Thoracic aorta (tissue), 2 donors: ENCODE data around the gene SORL1. TPM values are rescaled to one million over a fixed set of nuclear protein-coding genes. Genes with fewer than 3 reads are reported as not detected.

Experiments
- ATAC-seq: fragments of 150-250 bp; one replicate; pipeline ENCODE4 v1.8.0; 2017; ENCODE audit warnings: low read depth; ENCODE audit not compliant: insufficient number of reproducible peaks, low FRiP score
- DNase-seq: peaks from one replicate; pipeline ENCODE4 v3.0.0-alpha.2; 2020; ENCODE audit warnings: low spot score
- H3K27ac ChIP-seq, 2 donors: fragments of 200-600 bp; sonication (generic); 1 replicate in 1 of 2; 2 replicates in 1 of 2; pipeline ENCODE4 v1.5.1; 2016; ENCODE audit warnings: mild to moderate bottlenecking in 2 of 2, moderate library complexity in 2 of 2
- H3K27me3 ChIP-seq: fragments of 200-600 bp; sonication (generic); replicated peaks from 2 replicates; pipeline ENCODE4 v1.6.0; 2016; ENCODE audit warnings: mild to moderate bottlenecking; ENCODE audit not compliant: insufficient read depth
- H3K36me3 ChIP-seq: fragments of 200-600 bp; sonication (generic); one replicate; pipeline ENCODE4 v1.5.1; 2016
- H3K4me1 ChIP-seq, 2 donors: fragments of 200-600 bp; sonication (generic); 1 replicate in 1 of 2; 2 replicates in 1 of 2; pipeline versions ENCODE4 v1.5.1 to v1.6.0; 2016; ENCODE audit warnings: low read depth in 2 of 2, mild to moderate bottlenecking in 1 of 2; ENCODE audit not compliant: control insufficient read depth in 1 of 2
- H3K4me3 ChIP-seq: fragments of 200-600 bp; sonication (generic); 2 replicates; pipeline ENCODE4 v1.5.1; 2016; ENCODE audit warnings: mild to moderate bottlenecking
- H3K9me3 ChIP-seq: fragments of 200-600 bp; sonication (generic); 2 replicates; pipeline ENCODE4 v1.5.1; 2016
- CTCF ChIP-seq: fragments of 200-600 bp; sonication (generic); IDR thresholded peaks from one replicate; pipeline ENCODE4 v1.5.1; 2019; ENCODE audit warnings: antibody characterized with exemption
- total RNA-seq, 2 donors: library from RNA; depleted of rRNA; stranded (reverse); fragments of >200 nt; gene quantifications; one replicate each; pipeline versions ENCODE4 v1.1.0 to v1.2.3, GENCODE V29; 2016

SORL1 gene
- total RNA-seq, 2 donors from 2014 or later, result 26.9 to 33.0 TPM

GRCh38 chr11:121572571-121573059 is 120.5 kb downstream of the SORL1 start:
- no peak overlapping the region for H3K4me3 ChIP-seq
- H3K36me3 ChIP-seq, result no peaks in the 10 kb centered on the region
- no peaks in the 10 kb centered on the region for H3K4me1 ChIP-seq
- TF ChIP-seq CTCF, result no peak
- no peaks in the 10 kb centered on the region for H3K27me3 ChIP-seq
- no peak overlapping the region for H3K27ac ChIP-seq
- H3K9me3 ChIP-seq, result no peaks in the 10 kb centered on the region
- DNase-seq (no peak), ATAC-seq (no peak)

DNA sequence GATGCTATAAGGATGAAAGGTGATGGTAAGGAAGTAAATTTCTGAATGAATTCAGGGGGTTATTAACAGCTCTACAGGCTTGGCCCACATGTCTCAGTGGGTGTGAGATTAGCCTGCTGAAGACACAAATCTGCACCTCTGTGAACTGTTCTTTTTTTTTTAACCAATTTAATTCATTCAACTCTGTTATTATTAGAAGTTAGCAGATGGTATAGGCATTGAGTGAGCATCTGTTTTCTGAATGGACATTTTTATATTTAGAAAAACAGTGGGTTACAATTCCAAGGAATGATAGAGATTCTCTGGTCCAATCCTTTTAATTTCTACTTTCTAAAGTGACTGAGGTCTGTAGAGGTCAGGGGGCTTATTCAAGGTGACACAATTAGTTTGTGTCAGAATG is 122.7 kb downstream of the SORL1 start:
- DNase-seq (no peak), ATAC-seq (no peak)
- Histone ChIP-seq H3K4me1 (no peaks in the 10 kb centered on the region), H3K4me3 (no peak overlapping the region), H3K9me3 (no peaks in the 10 kb centered on the region), H3K27ac (no peak overlapping the region), H3K36me3 (peaks cover 5% of the 10 kb centered on the region), H3K27me3 (no peaks in the 10 kb centered on the region)
- TF ChIP-seq CTCF, result no peak

DNA sequence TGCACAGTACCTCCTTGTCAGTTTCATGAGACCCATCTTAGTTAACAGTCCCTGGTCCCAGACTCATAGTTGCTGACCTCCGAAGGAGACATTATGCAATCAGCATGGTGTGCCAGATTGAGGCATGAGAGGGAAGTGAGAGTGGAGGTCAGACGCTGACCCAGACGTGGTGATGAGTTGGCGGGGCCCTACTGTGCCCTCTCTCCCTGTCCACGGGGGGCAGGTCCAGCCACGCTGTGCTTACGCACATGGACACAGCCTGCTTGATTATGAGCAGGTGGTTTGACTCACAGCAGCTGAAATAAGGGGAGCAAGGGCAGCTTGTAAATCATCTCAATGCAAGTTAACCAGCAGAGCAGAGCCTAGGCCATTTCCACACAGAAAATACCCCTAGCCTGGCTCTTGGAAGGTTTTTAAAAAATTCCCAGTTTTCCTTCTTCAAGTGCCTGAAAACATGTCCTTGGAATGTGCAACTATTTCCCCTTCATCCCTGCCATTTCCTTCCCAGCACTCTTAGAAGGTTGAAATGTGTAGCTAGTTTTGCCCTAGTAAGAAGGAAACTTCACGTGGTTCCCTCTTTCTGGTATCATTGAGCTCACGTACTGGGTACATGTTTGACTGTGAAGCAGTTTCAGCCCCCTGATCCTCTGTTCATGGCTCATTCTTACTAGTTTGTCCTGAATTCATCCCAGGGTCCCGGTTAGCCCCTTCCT is 123.3 kb downstream of the SORL1 start:
- Histone ChIP-seq H3K27ac (no peak overlapping the region), H3K4me3 (no peak overlapping the region)

GRCh38 chr11:121575963-121576290 is 123.8 kb downstream of the SORL1 start:
- Histone ChIP-seq H3K4me1 (no peaks in the 10 kb centered on the region), H3K4me3 (no peak overlapping the region), H3K9me3 (no peaks in the 10 kb centered on the region), H3K27ac (no peak overlapping the region), H3K27me3 (no peaks in the 10 kb centered on the region), H3K36me3 (peaks cover 5% of the 10 kb centered on the region)
- no peak for DNase-seq
- no peak for TF ChIP-seq CTCF
- no peak for ATAC-seq

More for the DNA sequence above, 123.3 kb downstream of the SORL1 start:
- Histone ChIP-seq H3K36me3 (peaks cover 5% of the 10 kb centered on the region), H3K4me1 (no peaks in the 10 kb centered on the region), H3K27me3 (no peaks in the 10 kb centered on the region), H3K9me3 (no peaks in the 10 kb centered on the region)
- ATAC-seq, result no peak
- DNase-seq, result no peak
- TF ChIP-seq CTCF, result no peak

DNA sequence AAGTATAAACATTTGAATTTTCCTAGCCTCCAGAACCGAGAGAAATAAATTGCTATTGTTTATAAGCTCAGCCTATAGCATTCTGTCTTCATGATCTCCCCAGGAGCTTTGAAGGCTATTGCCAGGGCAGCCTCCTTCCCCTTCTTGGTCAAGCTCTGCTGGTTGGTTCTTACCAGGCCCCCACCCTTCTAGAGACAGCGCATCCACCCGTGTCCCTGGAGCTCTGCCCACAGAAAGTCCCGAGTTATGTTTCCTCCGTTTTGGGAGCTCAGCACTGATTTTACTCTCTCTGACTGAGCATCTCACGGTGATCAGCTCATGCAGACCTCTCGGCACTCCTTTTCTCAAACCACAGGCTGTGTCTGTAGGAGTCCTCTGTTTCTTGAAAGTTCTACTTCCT is 124.4 kb downstream of the SORL1 start:
- DNase-seq (no peak), ATAC-seq (no peak)
- Histone ChIP-seq H3K9me3 (no peaks in the 10 kb centered on the region), H3K27ac (no peak overlapping the region), H3K27me3 (no peaks in the 10 kb centered on the region), H3K4me1 (no peaks in the 10 kb centered on the region), H3K36me3 (peaks cover 5% of the 10 kb centered on the region), H3K4me3 (no peak overlapping the region)
- TF ChIP-seq CTCF, result no peak
